AG04449 (cell line): ENCODE measurements around the gene ORMDL3.
"Not testable (repeated sequence)": the region's sequence is repeated elsewhere in the genome, so short reads cannot be mapped to it uniquely, and the experiment has no call there.

ENCODE experiments used
- CTCF ChIA-PET: fragments of 350-600 bp; formaldehyde crosslinking; extraction: SDS; loops from one replicate; lab custom pipeline; 2021; ENCODE audit warnings: antibody characterized with exemption; lab: Yijun Ruan, JAX
- POLR2A ChIA-PET: fragments of 400-600, 350-600 bp; formaldehyde crosslinking; extraction: SDS; loops from one replicate; lab custom pipeline; 2020; ENCODE audit warnings: antibody characterized with exemption, inconsistent platforms; lab: Yijun Ruan, JAX
- DNase-seq: peaks from one replicate; pipeline ENCODE4 v3.0.0-alpha.2; 2010; ENCODE audit warnings: low read depth, low spot score
- H3K4me3 ChIP-seq: 2 replicates; pipeline ENCODE4 v1.5.1; 2011; ENCODE audit warnings: low read depth, mild to moderate bottlenecking, control low read depth, low read length
- TF ChIP-seq, protein P1 (sequence below): IDR thresholded peaks from one replicate; pipeline ENCODE4 v1.5.1; 2011; ENCODE audit warnings: mild to moderate bottlenecking, moderate library complexity, low read length, control low read depth, inconsistent platforms; ENCODE audit not compliant: insufficient read depth; ENCODE audit errors: missing control alignments

ORMDL3 gene

DNA sequence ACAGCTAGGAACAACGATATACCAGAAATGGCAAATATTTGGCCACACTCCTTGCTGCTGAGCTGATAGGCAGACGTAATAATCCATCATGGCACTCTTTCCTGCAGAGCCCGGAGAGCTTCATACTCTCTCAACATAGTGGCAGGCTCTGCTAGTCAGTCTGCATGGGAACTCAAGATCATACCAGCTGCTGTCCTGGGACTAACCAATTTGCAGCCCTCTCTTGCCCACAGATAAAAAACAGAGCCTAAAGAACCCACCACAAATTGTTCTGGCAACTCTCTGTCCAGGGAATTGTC is 22.5 kb downstream of the ORMDL3 start:
- ChIA-PET POLR2A (interaction anchor here (0.6 kb wide), 2 partner anchors 10 to 246 kb away, joined by 3 read pairs; no protein-coding TSS in a partner anchor), CTCF (interaction anchor here (1.2 to 1.3 kb wide), 2 partner anchors 31 to 76 kb away, joined by 3 to 6 read pairs; partner anchors contain the start of gene PSMD3)
- TF ChIP-seq, protein P1, sequence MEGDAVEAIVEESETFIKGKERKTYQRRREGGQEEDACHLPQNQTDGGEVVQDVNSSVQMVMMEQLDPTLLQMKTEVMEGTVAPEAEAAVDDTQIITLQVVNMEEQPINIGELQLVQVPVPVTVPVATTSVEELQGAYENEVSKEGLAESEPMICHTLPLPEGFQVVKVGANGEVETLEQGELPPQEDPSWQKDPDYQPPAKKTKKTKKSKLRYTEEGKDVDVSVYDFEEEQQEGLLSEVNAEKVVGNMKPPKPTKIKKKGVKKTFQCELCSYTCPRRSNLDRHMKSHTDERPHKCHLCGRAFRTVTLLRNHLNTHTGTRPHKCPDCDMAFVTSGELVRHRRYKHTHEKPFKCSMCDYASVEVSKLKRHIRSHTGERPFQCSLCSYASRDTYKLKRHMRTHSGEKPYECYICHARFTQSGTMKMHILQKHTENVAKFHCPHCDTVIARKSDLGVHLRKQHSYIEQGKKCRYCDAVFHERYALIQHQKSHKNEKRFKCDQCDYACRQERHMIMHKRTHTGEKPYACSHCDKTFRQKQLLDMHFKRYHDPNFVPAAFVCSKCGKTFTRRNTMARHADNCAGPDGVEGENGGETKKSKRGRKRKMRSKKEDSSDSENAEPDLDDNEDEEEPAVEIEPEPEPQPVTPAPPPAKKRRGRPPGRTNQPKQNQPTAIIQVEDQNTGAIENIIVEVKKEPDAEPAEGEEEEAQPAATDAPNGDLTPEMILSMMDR: no peak
- H3K4me3 ChIP-seq: no peak overlapping the region
- DNase-seq: no peak

DNA sequence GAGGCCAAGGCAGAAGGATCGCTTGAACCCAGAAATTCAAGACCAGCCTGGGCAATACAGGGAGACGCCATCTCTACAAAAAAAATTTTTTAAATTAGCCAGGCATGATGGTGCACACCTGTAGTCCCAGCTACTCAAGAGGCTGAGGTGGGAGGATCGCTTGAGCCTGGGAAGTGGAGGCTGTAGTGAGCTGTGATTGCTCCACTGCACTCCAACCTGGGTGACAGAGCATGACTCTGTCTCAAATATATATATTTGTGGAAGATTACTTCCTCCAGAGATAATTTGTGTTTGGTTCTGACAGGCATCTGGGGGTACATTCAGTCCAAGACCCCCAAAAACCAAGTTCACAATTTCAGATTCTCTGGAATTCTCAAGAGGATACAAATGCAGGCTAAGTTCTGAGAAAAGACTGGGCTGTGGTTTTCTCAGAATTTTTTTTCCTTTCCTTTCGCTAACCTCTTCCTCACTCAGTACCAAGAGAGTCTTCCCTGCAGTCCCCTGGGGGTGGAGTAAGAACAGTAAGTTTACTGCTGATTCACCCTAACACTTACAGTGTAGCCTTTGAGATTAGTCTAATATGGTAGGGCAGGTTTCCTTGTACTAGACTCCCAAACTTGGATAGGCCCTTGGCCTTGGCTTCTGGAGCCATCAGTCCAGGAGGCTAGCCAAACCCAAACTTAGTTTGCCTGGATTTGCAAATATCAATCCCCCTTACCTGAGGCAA is 24.1 kb downstream of the ORMDL3 start:
- POLR2A ChIA-PET: no interaction called here
- DNase-seq: no peak
- CTCF ChIA-PET: interaction anchor here (2.1 kb wide), 1 partner anchor 56 kb away, joined by 4 read pairs; no protein-coding TSS in a partner anchor
- no peak overlapping the region for H3K4me3 ChIP-seq
- TF ChIP-seq, protein P1: no peak

- H3K4me3 ChIP-seq, POLR2A ChIA-PET, DNase-seq: not testable (repeated sequence)
- CTCF ChIA-PET: interaction anchor here (2.1 kb wide), 1 partner anchor 57 kb away, joined by 4 read pairs; no protein-coding TSS in a partner anchor
Measured at GRCh38 chr17:39902027-39902426, 25.4 kb downstream of the ORMDL3 start.

DNA sequence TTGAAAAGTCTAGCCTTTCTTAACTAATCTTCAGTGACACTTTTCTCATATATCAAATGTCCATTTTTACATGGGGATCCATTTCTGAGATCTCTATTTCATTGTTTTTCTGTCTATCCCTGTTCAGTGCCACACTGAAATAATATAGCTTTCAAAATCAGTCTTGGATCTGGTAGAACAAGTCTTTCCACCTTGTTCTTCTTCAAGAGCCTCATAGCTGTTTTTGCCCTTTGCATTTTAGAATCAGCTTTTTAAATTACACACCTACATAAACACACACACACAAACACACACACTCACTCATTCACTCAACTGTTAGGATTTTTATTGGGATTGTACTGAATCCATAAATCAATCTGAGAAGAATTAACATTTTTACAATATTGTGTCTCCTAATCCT is 28.2 kb downstream of the ORMDL3 start:
- no peak overlapping the region for H3K4me3 ChIP-seq
- no peak for DNase-seq
- TF ChIP-seq, protein P1: no peak
- ChIA-PET CTCF (interaction anchor here (1.1 to 1.7 kb wide), 3 partner anchors 15 to 128 kb away, joined by 3 to 5 read pairs (median 3); partner anchors contain the start of gene PSMD3), POLR2A (no interaction called here)

DNA sequence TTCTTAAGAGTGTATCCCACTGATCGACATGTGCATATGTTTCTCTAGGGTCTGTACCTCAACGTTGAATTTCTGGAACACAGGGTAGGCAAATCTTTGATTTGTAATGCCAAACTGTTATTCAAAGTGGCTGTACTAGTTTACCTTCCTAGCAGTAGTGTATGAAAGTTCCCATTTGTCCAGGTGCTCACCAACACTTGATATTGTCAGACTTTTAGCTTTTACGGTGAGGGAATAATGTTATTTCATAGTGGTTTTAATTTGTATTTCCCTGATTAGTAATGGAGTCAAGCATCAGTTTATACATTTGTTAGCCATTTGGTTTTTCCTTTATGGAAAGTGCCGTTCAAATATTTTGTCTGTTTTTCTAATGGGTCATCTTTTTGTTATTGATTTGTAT is 29.3 kb downstream of the ORMDL3 start:
- no peak overlapping the region for H3K4me3 ChIP-seq
- POLR2A ChIA-PET: no interaction called here
- TF ChIP-seq, protein P1: no peak
- CTCF ChIA-PET: no interaction called here
- no peak for DNase-seq

- TF ChIP-seq, protein P1: no peak
- no peak for DNase-seq
- H3K4me3 ChIP-seq: no peak overlapping the region
- POLR2A ChIA-PET: interaction anchor here (0.6 to 1.4 kb wide), 2 partner anchors 10 to 14 kb away, joined by 3 read pairs; no protein-coding TSS in a partner anchor
- CTCF ChIA-PET: interaction anchor here (1.0 to 2.6 kb wide), 4 partner anchors 22 to 274 kb away, joined by 3 to 8 read pairs (median 5); partner anchors contain the start of gene PSMD3
Measured at GRCh38 chr17:39894681-39895376, 32.6 kb downstream of the ORMDL3 start.
